ENCODE data around the gene SRXN1.
"Not testable (repeated sequence)": the region's sequence is repeated elsewhere in the genome, so short reads cannot be mapped to it uniquely, and the experiment has no call there.

SRXN1 gene

DNA sequence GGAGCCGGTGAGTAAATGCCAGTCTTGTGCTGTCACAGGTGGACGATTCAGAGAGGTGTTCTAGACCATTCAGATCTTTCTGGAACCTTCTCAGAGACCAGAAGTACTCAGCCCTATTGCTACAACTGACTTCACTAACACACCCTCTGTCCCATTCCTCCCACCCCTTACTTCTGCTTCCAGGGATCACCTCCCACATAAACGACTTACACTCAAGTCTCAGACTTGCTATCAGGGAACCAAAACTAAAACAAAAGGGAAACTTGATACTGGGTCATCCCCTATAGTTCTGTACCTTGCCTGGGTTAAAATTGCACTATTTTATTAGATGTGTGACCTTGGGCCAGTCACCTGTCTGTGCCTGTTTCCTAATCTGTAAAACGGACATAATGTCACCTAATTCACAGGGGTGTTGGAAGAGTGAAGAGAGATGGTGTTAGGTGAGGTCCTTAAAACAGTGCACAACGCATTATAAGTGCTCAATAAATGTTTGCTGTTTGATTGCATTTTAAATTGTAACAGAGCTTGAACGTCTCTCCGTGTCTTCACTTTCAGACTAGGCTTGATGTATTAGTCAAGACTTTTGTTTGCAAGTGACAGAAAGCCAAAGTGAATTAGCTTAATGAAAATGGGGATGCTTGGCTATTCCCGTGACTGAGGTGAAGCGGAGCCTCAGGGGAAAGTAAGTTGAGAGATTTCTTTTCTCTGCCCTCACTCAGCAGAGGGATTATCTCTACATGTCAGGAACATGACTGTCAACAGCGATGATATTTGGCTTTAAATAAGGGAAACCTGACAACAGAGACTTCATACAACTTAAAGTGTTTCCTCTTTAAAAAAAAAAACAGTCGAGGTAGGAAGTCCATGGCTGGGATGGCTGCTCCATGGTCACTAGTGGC, 3.0 kb upstream of the SRXN1 start:
- no peak for DNase-seq (ENCODE audit: low read depth, low spot score)

DNA sequence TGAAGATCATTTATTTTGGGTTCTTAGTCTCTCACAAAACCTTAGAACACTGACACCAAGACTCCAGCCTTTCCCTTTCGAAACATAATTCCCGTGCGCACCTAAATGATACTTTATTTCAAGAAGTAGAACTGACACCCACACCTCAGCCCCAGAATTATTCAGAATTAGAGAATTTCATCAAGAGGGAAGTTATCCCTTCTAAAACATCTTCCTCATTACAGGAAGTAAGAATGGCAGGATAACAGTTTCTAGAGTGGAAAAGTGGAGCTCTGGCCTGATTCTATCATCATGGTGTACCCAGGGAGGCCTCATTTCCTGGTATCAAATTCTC, 1.4 kb upstream of the SRXN1 start:
- DNase-seq (ENCODE audit: low read depth, low spot score): no peak

DNA sequence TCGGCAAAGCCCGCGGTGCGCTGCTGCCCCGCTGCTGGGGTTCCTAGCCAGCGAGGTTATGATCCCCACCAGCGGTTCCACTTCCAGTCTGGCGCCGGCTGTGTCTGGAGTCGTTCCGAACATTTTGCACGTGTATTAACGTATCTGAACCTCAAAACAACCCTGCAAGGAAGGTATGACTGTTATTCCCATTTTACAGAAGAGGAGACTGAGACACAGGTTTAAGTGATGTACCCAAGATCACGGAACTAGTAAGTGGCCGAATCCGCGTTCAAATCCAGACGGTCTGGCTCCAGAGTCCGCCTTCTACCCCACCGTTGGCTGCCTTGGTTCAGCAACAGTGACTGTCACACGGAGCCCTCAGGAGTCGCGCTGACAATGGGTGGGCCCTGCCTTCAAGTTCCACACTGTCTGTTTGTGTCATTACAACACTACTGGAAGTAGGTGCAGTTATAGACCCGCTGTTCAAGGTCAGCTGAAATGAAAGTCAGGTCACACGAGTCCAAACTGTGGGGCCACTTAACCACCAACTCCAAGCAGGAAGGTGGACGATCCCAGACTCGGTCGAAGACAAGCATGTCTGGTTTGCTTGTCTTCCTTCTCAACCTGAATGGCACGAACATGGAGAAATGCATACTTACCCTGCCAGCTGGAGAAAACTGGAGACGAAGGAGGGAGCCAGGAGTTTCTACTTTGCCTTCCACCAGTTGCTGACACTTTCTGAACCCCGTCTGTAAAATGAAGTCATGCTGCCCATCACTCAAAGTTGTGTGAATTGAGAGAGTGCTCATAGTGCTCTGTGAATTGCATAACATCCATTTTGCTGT, 803 bp upstream of the SRXN1 start:
- no peak for DNase-seq (ENCODE audit: low read depth, low spot score)

DNA sequence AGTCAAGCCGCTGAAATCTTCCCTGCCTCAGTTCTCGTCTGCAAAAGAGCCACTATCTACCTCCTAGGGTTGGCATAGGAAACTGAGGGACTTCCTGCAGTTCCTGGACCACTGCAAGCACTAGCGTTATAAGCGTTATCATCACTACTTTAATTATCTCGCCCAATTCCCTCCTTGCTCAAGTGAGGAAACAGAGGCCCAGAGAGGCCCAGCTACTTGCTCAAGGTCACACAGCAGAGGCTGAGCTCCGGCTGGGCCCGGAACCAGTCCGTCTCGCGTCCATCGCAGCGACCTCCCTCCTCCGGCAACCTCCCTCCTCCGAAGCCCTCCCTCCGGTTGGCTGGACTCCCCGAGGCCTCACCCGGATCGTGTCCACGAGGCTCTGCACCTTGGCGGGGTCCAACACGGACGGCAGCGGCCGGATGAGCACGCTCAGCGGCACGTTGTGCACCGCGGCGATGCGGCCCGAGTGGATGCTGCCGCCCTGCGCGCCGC, 338 bp downstream of the SRXN1 start:
- DNase-seq (ENCODE audit: low read depth, low spot score): no peak

GRCh38 chr20:651713-652614, 1.0 kb downstream of the SRXN1 start:
- DNase-seq (ENCODE audit: low read depth, low spot score): no peak

DNA sequence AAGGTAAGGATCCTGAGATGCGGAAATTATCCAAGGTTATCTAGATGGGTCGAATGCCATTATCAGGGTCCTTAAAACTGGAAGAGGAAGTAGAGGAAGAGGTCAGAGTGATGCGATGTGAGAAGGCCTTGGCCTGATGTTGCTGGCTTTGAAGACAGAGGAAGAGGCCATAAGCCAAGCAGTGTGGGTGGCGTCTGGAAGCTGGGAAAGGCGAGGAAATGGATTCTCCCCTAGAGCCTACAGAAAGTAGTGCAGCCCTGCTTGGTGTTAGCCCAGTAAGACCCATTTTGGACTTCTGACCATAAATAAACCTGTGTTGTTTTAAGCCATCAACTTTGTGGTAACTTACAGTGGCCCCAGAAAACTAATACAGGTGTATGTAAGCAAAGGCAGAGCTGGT, 2.0 kb downstream of the SRXN1 start:
- no peak for DNase-seq (ENCODE audit: low read depth, low spot score)

GRCh38 chr20:650281-650680, 2.7 kb downstream of the SRXN1 start:
- DNase-seq (ENCODE audit: low read depth, low spot score): no peak

DNA sequence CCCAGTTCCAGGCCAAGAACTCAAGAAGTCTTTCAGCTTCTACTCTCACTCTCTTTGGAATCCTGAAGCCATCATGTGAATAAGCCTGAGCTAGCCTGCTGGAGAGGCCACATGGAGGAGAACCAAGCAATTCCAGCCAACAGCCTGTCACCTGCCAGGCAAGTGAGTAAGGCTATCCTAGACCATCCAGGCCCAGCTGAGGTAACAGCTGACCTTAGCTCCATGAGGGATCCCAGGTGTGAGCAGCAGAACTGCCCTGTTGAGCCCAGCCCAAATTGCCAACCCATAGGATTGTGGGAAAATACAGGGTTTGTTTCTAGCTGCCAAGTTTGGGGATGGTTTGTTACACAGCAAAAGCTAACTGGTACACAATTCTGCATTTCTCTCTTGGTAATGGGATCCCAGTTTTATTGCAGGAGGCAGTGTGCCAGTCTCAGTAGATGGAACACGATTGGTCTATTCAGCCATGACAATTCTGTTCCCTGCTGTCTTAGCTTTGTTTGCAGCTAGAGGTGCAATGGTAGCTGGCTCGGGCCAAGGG, 5.5 kb downstream of the SRXN1 start:
- DNase-seq (ENCODE audit: low read depth, low spot score): no peak

GRCh38 chr20:646868-647233, 6.1 kb downstream of the SRXN1 start:
- no peak for DNase-seq (ENCODE audit: low read depth, low spot score)

DNA sequence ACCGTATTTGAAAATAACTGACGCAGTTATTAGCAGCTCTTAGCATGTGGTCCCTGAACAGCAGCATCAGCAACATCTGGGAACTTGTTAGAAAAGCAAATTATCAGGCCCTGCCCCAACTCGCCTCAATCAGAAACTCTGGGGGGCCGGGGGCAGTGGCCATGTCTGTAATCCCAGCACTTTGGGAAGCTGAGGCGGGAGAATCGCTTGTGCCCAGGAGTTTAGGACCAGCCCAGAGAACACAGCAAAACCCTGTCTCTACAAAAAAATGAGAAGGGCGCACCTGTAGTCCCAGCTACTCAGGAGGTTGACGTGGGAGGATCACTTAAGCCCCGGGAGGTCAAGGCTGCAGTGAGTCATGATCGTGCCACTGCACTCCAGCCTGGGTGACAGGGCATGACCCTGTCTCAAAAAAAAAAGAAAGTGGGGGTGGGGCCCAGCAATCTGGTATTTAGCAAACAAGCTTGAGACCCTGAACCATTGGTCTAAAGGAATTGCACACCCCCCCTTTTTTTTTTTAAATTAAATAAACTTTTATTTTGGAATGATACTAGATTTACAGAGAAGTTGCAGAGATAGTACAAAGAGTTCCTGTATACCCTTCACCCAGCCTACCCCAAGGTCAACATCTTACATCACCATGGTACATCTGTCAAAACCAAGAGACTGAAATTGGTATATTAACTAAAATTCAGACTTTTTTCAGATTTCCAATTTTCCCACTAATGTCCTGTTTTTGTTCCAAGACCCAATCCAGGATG, 6.7 kb downstream of the SRXN1 start:
- DNase-seq (ENCODE audit: low read depth, low spot score): no peak

DNA sequence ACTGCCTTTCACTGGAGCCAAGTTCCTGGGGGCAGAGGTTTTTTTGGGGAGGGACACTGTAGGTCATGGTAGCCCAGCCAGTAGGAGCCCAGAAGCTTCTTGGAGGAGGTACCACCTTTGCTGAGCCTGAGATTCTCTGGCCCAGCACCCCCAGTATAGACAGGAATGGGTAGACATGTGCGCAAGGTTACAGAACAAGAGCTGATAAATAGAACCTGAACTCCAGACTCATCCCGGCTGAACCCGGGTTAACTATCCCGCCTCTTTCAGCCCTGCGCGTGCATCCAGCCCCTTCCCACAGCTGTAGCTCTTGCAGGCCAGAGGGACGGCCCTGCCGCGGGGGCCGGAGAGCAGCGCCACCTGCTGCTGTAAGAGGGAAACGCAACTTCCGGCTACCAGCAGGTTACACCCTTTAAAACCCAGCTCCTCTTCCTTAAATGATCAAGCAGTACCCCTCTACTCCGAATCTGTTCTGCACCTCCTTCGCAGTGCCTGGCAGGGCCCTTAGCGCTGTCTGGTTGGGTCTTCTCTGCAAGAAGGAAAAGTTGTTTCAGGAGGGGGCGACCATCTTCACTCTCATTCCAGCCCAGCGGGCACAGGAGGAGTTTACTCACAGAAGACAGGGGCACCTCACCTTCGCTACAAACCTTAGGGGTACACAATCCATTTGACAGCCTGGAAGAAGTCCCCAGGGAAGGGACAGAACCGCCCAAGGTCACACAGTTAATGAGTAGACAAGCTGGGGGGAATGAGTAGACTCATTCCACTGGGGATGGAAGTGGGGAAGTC, 7.5 kb downstream of the SRXN1 start:
- no peak for DNase-seq (ENCODE audit: low read depth, low spot score)

DNA sequence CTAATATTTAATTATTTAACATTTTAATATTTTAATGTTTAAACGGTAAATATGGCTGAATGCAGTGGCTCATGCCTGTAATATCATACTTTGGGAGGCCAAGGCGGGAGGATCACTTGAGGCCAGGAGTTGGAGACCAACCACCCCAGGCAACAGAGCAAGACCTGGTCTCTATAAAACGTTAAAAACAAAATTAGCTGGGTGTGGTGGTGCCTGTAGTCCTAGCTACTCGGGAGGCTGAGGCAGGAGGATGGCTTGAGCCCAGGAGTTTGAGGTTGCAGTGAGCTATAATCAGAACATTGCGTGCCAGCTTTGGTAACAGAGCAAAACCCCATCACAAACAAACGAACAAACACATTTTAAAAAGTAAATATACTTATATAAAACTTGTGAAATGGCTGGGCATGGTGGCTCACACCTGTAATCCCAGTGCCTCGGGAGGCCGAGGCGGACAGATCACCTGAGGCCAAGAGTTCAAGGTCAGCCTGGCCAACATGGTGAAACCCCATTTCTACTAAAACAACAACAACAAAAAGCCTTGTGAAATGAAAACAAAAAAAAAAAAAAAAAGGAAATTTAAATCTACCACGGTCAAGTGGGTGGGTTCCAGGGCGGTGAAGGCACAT, 8.2 kb downstream of the SRXN1 start:
- no peak for DNase-seq (ENCODE audit: low read depth, low spot score)

DNA sequence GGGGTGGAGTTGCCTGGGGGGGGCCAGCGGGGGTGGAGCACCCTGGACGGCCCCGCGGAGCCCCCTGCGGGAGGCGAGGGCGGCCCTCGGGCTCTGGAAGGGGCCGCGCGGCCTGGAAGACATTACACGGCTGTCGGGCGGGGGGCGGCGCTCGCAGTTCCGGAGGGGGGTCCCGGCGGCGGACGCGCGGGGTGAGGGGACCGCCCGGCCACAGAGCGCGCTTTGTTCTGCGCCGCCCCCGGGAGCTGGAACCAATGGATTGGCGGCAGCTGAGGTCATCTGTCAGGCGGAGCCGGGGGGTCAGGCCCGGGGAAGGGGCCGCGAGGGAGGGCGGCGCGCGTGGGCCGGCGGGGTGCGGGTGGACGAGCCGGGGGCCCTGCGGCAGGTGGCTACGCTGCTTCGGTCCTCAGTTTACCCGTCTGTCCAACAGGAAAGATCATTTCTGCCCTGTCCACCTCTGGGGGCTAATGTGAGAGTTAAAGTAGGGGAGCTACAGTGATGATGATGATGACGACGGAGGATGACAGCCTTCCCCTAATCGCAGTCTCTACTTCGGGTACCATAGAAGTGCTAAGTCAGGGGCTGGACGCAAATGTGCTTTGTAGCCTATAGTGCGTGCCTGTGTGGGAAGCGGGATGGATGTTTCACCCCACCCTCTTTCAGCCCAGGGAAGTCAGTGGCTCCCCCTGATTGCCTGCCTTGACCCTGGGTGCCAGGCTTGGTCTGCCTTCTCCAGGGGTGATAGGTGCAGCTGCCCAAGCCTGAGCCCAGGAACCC, 10.4 kb downstream of the SRXN1 start:
- DNase-seq (ENCODE audit: low read depth, low spot score): no peak

- DNase-seq (ENCODE audit: low read depth, low spot score): not testable (repeated sequence)
Measured at GRCh38 chr20:642013-642397, 11.0 kb downstream of the SRXN1 start.

GRCh38 chr20:641516-641875, 11.5 kb downstream of the SRXN1 start:
- no peak for DNase-seq (ENCODE audit: low read depth, low spot score)

- no peak for DNase-seq (ENCODE audit: low read depth, low spot score)
Measured at GRCh38 chr20:640674-641515, 12.1 kb downstream of the SRXN1 start.

GRCh38 chr20:638579-638978, 14.4 kb downstream of the SRXN1 start:
- no peak for DNase-seq (ENCODE audit: low read depth, low spot score)

GRCh38 chr20:637559-637958, 15.4 kb downstream of the SRXN1 start:
- DNase-seq (ENCODE audit: low read depth, low spot score): no peak

All from brain pericyte (primary cell).